WTC11 (cell line): ENCODE measurements around the gene GBF1. TPM values are rescaled to one million over a fixed set of nuclear protein-coding genes. Genes with fewer than 3 reads are reported as not detected.

ENCODE experiments used
- ATAC-seq: fragments of 200-7000 bp; cut with Tn5 transposase; 2 replicates; pipeline ENCODE4 v1.10.0; 2021; ENCODE audit warnings: mild to moderate bottlenecking, moderate library complexity
- CTCF ChIA-PET: fragments of 300-600 bp; sonication (Branson Sonifier 250); formaldehyde crosslinking; loops from one replicate; lab custom pipeline; 2021; ENCODE audit warnings: antibody characterized with exemption; lab: Charles Lee
- POLR2A ChIA-PET: fragments of 350-600 bp; sonication (Branson Sonifier 250); formaldehyde crosslinking; loops from one replicate; lab custom pipeline; 2021; ENCODE audit warnings: antibody characterized with exemption; lab: Charles Lee
- DNase-seq: peaks from one replicate; pipeline ENCODE4 v3.0.0; 2021; ENCODE audit warnings: low spot score
- H3K27ac Mint-ChIP-seq: 2 replicates; pipeline ENCODE4 v1.8.0; 2021; ENCODE audit warnings: mixed read lengths
- H3K27me3 Mint-ChIP-seq: 2 replicates; pipeline ENCODE4 v1.8.0; 2021; ENCODE audit warnings: low read depth, mild to moderate bottlenecking, moderate library complexity, mixed read lengths
- H3K36me3 Mint-ChIP-seq: 2 replicates; pipeline ENCODE4 v1.8.0; 2021; ENCODE audit warnings: mixed read lengths
- H3K4me1 Mint-ChIP-seq: 2 replicates; pipeline ENCODE4 v1.8.0; 2022; ENCODE audit warnings: mixed read lengths
- H3K4me3 Mint-ChIP-seq: 2 replicates; pipeline ENCODE4 v1.8.0; 2021; ENCODE audit warnings: mild to moderate bottlenecking, moderate library complexity, mixed read lengths
- H3K9me3 Mint-ChIP-seq: 2 replicates; pipeline ENCODE4 v1.8.0; 2021; ENCODE audit warnings: mixed read lengths
- ATF2 ChIP-seq: sonication (generic); formaldehyde crosslinking; IDR thresholded peaks from 2 replicates; pipeline ENCODE4 v1.8.1; 2022; ENCODE audit warnings: low read depth, missing genetic modification reagents, borderline replicate concordance
- ATF6 ChIP-seq: sonication (generic); formaldehyde crosslinking; IDR thresholded peaks from 2 replicates; pipeline ENCODE4 v1.8.1; 2023; ENCODE audit warnings: mild to moderate bottlenecking, missing genetic modification reagents
- CREM ChIP-seq: sonication (generic); formaldehyde crosslinking; IDR thresholded peaks from 2 replicates; pipeline ENCODE4 v1.8.1; 2022; ENCODE audit warnings: mild to moderate bottlenecking, missing genetic modification reagents, moderate library complexity
- CTCF ChIP-seq: fragments of 200-600 bp; IDR thresholded peaks from 2 replicates; pipeline ENCODE4 v1.8.0; 2022; ENCODE audit warnings: antibody characterized with exemption
- E2F1 ChIP-seq: sonication (generic); formaldehyde crosslinking; IDR thresholded peaks from 2 replicates; pipeline ENCODE4 v1.8.0; 2022; ENCODE audit warnings: mild to moderate bottlenecking, missing genetic modification reagents
- FOXK1 ChIP-seq: sonication (generic); formaldehyde crosslinking; IDR thresholded peaks from 2 replicates; pipeline ENCODE4 v1.8.0; 2022; ENCODE audit warnings: mild to moderate bottlenecking, moderate library complexity, missing genetic modification reagents
- FOXP4 ChIP-seq: sonication (generic); formaldehyde crosslinking; IDR thresholded peaks from 2 replicates; pipeline ENCODE4 v1.8.0; 2022; ENCODE audit warnings: mild to moderate bottlenecking, missing genetic modification reagents
- GABPB1 ChIP-seq: sonication (generic); formaldehyde crosslinking; IDR thresholded peaks from 2 replicates; pipeline ENCODE4 v1.8.1; 2023; ENCODE audit warnings: mild to moderate bottlenecking, missing genetic modification reagents
- HMGA2 ChIP-seq: fragments of 250-450 bp; sonication (Bioruptor Pico); IDR thresholded peaks from 2 replicates; pipeline ENCODE4 v1.4.0; 2021; ENCODE audit warnings: mild to moderate bottlenecking, moderate library complexity
- NFATC4 ChIP-seq: fragments of 250-450 bp; sonication (Bioruptor Pico); IDR thresholded peaks from 2 replicates; pipeline ENCODE4 v1.9.0; 2021; ENCODE audit warnings: mild to moderate bottlenecking
- NFE2L1 ChIP-seq: sonication (generic); formaldehyde crosslinking; IDR thresholded peaks from 2 replicates; pipeline ENCODE4 v1.8.1; 2023; ENCODE audit warnings: missing genetic modification reagents
- NR2C2 ChIP-seq: sonication (generic); formaldehyde crosslinking; IDR thresholded peaks from 2 replicates; pipeline ENCODE4 v1.8.0; 2022; ENCODE audit warnings: mild to moderate bottlenecking, missing genetic modification reagents
- NR3C1 ChIP-seq: sonication (generic); formaldehyde crosslinking; conservative IDR thresholded peaks from 2 replicates; pipeline ENCODE4 v1.8.1; 2023; ENCODE audit warnings: low read depth, mild to moderate bottlenecking, missing genetic modification reagents
- RORB ChIP-seq: fragments of 250-450 bp; sonication (Bioruptor Pico); IDR thresholded peaks from 2 replicates; pipeline ENCODE4 v1.9.0; 2021; ENCODE audit warnings: mild to moderate bottlenecking
- TP53 ChIP-seq: sonication (generic); formaldehyde crosslinking; IDR thresholded peaks from 2 replicates; pipeline ENCODE4 v1.8.1; 2023; ENCODE audit warnings: mild to moderate bottlenecking, missing genetic modification reagents
- USF1 ChIP-seq: sonication (generic); formaldehyde crosslinking; IDR thresholded peaks from 2 replicates; pipeline ENCODE4 v1.8.0; 2022; ENCODE audit warnings: mild to moderate bottlenecking, missing genetic modification reagents
- ZBTB21 ChIP-seq: sonication (generic); formaldehyde crosslinking; IDR thresholded peaks from 2 replicates; pipeline ENCODE4 v1.8.1; 2023; ENCODE audit warnings: mild to moderate bottlenecking, missing genetic modification reagents, borderline replicate concordance
- ZNF138 ChIP-seq: sonication (generic); formaldehyde crosslinking; conservative IDR thresholded peaks from 2 replicates; pipeline ENCODE4 v1.8.1; 2022; ENCODE audit warnings: mild to moderate bottlenecking, moderate library complexity, missing genetic modification reagents
- ZNF219 ChIP-seq: sonication (generic); formaldehyde crosslinking; IDR thresholded peaks from 2 replicates; pipeline ENCODE4 v1.8.0; 2023; ENCODE audit warnings: missing genetic modification reagents, mild to moderate bottlenecking, borderline replicate concordance
- ZNF396 ChIP-seq: fragments of 250-450 bp; sonication (Bioruptor Pico); IDR thresholded peaks from 2 replicates; pipeline ENCODE4 v1.8.0; 2021; ENCODE audit warnings: mild to moderate bottlenecking, moderate library complexity, borderline replicate concordance
- ZSCAN18 ChIP-seq: fragments of 250-450 bp; sonication (Bioruptor Pico); IDR thresholded peaks from 2 replicates; pipeline ENCODE4 v2.1.2; 2022; ENCODE audit warnings: mild to moderate bottlenecking, moderate library complexity
- total RNA-seq: library from RNA; stranded (reverse); gene quantifications from 3 replicates; pipeline ENCODE4 v1.2.3, GENCODE V29; 2021
- TF ChIP-seq, protein P1 (sequence below): sonication (generic); formaldehyde crosslinking; IDR thresholded peaks from 2 replicates; pipeline ENCODE4 v1.8.1; 2022; ENCODE audit warnings: mild to moderate bottlenecking, missing genetic modification reagents, moderate library complexity, borderline replicate concordance
- TF ChIP-seq, protein P2 (sequence below): sonication (generic); formaldehyde crosslinking; IDR thresholded peaks from 2 replicates; pipeline ENCODE4 v1.8.1; 2023; ENCODE audit warnings: mild to moderate bottlenecking, missing genetic modification reagents, moderate library complexity
- TF ChIP-seq, protein P3 (sequence below): fragments of 250-450 bp; sonication (Bioruptor Pico); IDR thresholded peaks from 2 replicates; pipeline ENCODE4 v1.9.0; 2021; ENCODE audit warnings: mild to moderate bottlenecking

GBF1 gene
- total RNA-seq, 1 experiment from 2014 or later = 32.4 TPM

DNA sequence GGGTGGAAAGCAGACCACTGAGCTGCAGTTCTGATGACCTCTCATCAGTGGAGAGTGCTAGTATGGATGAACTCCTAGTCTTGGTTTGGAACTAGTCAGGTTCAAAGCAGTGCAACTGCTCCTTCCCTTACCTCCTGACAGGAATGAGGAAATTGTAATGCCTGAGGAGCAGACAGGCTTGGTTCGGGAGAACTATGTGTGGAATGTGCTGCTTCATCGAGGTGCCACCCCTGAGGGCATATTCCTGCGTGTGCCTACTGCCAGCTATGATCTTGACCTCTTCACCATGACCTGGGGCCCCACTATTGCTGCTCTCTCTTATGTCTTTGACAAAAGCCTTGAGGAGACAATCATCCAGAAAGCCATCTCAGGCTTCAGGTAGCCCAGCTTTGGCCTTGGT lies 122.7 kb downstream of the GBF1 start:
- H3K27me3 Mint-ChIP-seq = no peaks in the 10 kb centered on the region
- H3K36me3 Mint-ChIP-seq = peaks cover 74% of the 10 kb centered on the region
- DNase-seq = no peak
- H3K9me3 Mint-ChIP-seq = peaks cover 5% of the 10 kb centered on the region
- no peaks in the 10 kb centered on the region for H3K4me1 Mint-ChIP-seq
- ChIA-PET CTCF (interaction anchor here (1.0 to 1.4 kb wide), 2 partner anchors 16 to 138 kb away, joined by 3 to 4 read pairs; no protein-coding TSS in a partner anchor), POLR2A (no interaction called here)
- no peak overlapping the region for H3K4me3 Mint-ChIP-seq
- H3K27ac Mint-ChIP-seq = no peak overlapping the region
- TF ChIP-seq NFE2L1 (CRISPR knock-in tag) = no peak
- TF ChIP-seq, protein P1, sequence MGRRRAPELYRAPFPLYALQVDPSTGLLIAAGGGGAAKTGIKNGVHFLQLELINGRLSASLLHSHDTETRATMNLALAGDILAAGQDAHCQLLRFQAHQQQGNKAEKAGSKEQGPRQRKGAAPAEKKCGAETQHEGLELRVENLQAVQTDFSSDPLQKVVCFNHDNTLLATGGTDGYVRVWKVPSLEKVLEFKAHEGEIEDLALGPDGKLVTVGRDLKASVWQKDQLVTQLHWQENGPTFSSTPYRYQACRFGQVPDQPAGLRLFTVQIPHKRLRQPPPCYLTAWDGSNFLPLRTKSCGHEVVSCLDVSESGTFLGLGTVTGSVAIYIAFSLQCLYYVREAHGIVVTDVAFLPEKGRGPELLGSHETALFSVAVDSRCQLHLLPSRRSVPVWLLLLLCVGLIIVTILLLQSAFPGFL = no peak
- no peak for TF ChIP-seq NR2C2 (CRISPR knock-in tag)
- TF ChIP-seq TP53 (CRISPR knock-in tag) = no peak
- no peak for TF ChIP-seq ZNF138 (CRISPR knock-in tag)
- TF ChIP-seq, protein P2, sequence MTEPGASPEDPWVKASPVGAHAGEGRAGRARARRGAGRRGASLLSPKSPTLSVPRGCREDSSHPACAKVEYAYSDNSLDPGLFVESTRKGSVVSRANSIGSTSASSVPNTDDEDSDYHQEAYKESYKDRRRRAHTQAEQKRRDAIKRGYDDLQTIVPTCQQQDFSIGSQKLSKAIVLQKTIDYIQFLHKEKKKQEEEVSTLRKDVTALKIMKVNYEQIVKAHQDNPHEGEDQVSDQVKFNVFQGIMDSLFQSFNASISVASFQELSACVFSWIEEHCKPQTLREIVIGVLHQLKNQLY (CRISPR knock-in tag) = no peak
- TF ChIP-seq ZSCAN18 (CRISPR knock-in tag) = no peak
- TF ChIP-seq ZNF219 = no peak
- TF ChIP-seq NFATC4 (CRISPR knock-in tag) = no peak
- TF ChIP-seq FOXP4 (CRISPR knock-in tag) = no peak
- TF ChIP-seq, protein P3, sequence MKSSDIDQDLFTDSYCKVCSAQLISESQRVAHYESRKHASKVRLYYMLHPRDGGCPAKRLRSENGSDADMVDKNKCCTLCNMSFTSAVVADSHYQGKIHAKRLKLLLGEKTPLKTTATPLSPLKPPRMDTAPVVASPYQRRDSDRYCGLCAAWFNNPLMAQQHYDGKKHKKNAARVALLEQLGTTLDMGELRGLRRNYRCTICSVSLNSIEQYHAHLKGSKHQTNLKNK (CRISPR knock-in tag) = no peak
- TF ChIP-seq CREM (CRISPR knock-in tag) = no peak
- no peak for TF ChIP-seq FOXK1 (CRISPR knock-in tag)
- TF ChIP-seq ZNF396 (CRISPR knock-in tag) = no peak
- no peak for ATAC-seq

DNA sequence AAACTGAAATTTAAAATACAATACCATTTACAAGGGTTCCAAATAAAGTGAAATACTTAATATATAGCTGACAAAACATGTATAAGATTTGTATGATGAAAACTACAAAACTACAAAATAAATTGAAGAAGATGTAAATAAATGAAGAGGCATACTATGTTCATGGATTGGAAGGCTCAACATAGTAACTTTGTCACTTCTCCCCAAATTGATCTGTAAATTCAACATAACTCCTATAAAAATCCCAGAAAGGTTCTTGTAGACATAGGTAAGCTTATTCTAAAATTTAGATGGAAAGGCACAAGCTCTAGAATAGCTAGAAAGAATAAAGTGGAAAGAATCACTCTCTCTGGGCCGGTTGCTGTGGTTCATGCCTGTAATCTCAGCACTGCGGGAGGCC lies 126.0 kb downstream of the GBF1 start:
- H3K9me3 Mint-ChIP-seq = peaks cover 5% of the 10 kb centered on the region
- no peak overlapping the region for H3K27ac Mint-ChIP-seq
- H3K4me3 Mint-ChIP-seq = no peak overlapping the region
- H3K4me1 Mint-ChIP-seq = no peaks in the 10 kb centered on the region
- ChIA-PET POLR2A (no interaction called here), CTCF (interaction anchor here (1.1 to 1.3 kb wide), 2 partner anchors 13 to 202 kb away, joined by 3 to 4 read pairs; no protein-coding TSS in a partner anchor)
- peaks cover 66% of the 10 kb centered on the region for H3K36me3 Mint-ChIP-seq
- DNase-seq (no peak), ATAC-seq (no peak)
- no peaks in the 10 kb centered on the region for H3K27me3 Mint-ChIP-seq
- TF ChIP-seq NR3C1 (no peak), HMGA2 (CRISPR knock-in tag) (no peak), USF1 (no peak), GABPB1 (CRISPR knock-in tag) (no peak), RORB (CRISPR knock-in tag) (no peak), ATF2 (CRISPR knock-in tag) (no peak), ZBTB21 (no peak), CTCF (no peak), ATF6 (CRISPR knock-in tag) (no peak), E2F1 (CRISPR knock-in tag) (no peak)
